Measurements from ENCODE around the gene ARHGEF7.
"Not testable (repeated sequence)": the region's sequence is repeated elsewhere in the genome, so short reads cannot be mapped to it uniquely, and the experiment has no call there.

The ARHGEF7 gene

GRCh38 chr13:111115061-111115964 lies at the start of gene ARHGEF7:
TSS of gene ARHGEF7 (plus strand) at chr13:111115310. CDS start at chr13:111115527, 217 bp downstream.
- DNase-seq = no peak

GRCh38 chr13:111065698-111066097 lies 49.4 kb upstream of the ARHGEF7 start:
- DNase-seq = no peak

GRCh38 chr13:111066544-111066943 lies 48.6 kb upstream of the ARHGEF7 start:
- no peak for DNase-seq

GRCh38 chr13:111068009-111068350 lies 47.1 kb upstream of the ARHGEF7 start:
- DNase-seq = no peak

- DNase-seq = not testable (repeated sequence)
These were observed 44.0 kb upstream of the ARHGEF7 start for GRCh38 chr13:111071120-111071519.

- DNase-seq = not testable (repeated sequence)
These were observed 43.6 kb upstream of the ARHGEF7 start for GRCh38 chr13:111071526-111071925.

- DNase-seq = no peak
These were observed 40.3 kb upstream of the ARHGEF7 start for GRCh38 chr13:111074826-111075225.

- DNase-seq = no peak
These were observed 38.7 kb upstream of the ARHGEF7 start for GRCh38 chr13:111076155-111077013.

GRCh38 chr13:111079375-111079774 lies 35.7 kb upstream of the ARHGEF7 start:
- DNase-seq = no peak

- no peak for DNase-seq
These were observed 34.5 kb upstream of the ARHGEF7 start for GRCh38 chr13:111080642-111081041.

- DNase-seq = no peak
These were observed 32.9 kb upstream of the ARHGEF7 start for GRCh38 chr13:111082240-111082639.

- DNase-seq = not testable (repeated sequence)
These were observed 32.3 kb upstream of the ARHGEF7 start for GRCh38 chr13:111082769-111083168.

GRCh38 chr13:111083693-111084092 lies 31.4 kb upstream of the ARHGEF7 start:
- not testable (repeated sequence) for DNase-seq

- no peak for DNase-seq
These were observed 24.9 kb upstream of the ARHGEF7 start for GRCh38 chr13:111090169-111090568.

GRCh38 chr13:111092685-111093084 lies 22.4 kb upstream of the ARHGEF7 start:
- no peak for DNase-seq

- DNase-seq = no peak
These were observed 22.0 kb upstream of the ARHGEF7 start for GRCh38 chr13:111093136-111093535.

- DNase-seq = no peak
These were observed 21.5 kb upstream of the ARHGEF7 start for GRCh38 chr13:111093634-111094033.

GRCh38 chr13:111095031-111095840 lies 19.9 kb upstream of the ARHGEF7 start:
- no peak for DNase-seq

- no peak for DNase-seq
These were observed 19.1 kb upstream of the ARHGEF7 start for GRCh38 chr13:111095911-111096501.

GRCh38 chr13:111099290-111099689 lies 15.8 kb upstream of the ARHGEF7 start:
- DNase-seq = no peak

- DNase-seq = no peak
These were observed 5.1 kb upstream of the ARHGEF7 start for GRCh38 chr13:111110054-111110453.

GRCh38 chr13:111111376-111111937 lies 3.7 kb upstream of the ARHGEF7 start:
- no peak for DNase-seq
